Tibial nerve (tissue), 4 donors: ENCODE results near the gene PLS3.

Source experiments
- EP300 ChIP-seq, 2 donors: sonication (generic); formaldehyde crosslinking; IDR thresholded peaks; one replicate each; pipeline ENCODE4 v1.6.1; 2017; ENCODE audit warnings: antibody characterized with exemption in 2 of 2, mild to moderate bottlenecking in 1 of 2
- POLR2A ChIP-seq, 2 donors: fragments of 450-650 bp; IDR thresholded peaks; one replicate each; pipeline ENCODE4 v1.6.1; 2017; ENCODE audit warnings: antibody characterized with exemption in 2 of 2, mild to moderate bottlenecking in 2 of 2, moderate library complexity in 2 of 2
- TF ChIP-seq, protein P1 (sequence below), 5 experiments: fragments of 200-600 bp in 3 of 5; fragments of 450-650 bp in 2 of 5; sonication (generic) in 3 of 5; IDR thresholded peaks; one replicate each; pipeline ENCODE4 v1.5.1; 2016 to 2019; ENCODE audit warnings: antibody characterized with exemption in 5 of 5, mild to moderate bottlenecking in 3 of 5, moderate library complexity in 2 of 5

DNA sequence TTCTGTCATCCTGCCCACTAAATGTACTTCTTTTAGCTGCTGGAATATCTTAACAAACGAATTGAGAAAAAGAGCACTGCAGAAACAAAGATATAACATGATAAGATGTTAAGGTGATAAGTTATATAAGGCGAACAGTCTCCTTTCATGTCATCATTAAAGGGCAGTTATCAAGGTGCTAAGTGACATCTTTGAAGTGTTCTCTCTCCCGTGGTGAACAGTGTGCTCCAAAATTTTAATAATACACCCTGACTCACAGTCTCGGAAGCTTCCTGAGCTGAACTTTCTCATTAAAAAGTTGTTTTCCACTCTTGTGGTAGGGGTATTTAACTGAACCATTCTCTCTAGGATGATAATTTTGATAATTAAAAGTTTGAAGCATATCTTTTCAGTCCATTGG, 61.6 kb downstream of the PLS3 start:
- no peak for TF ChIP-seq POLR2A (IDR thresholded peaks at IDR 0.05)
- no peak for TF ChIP-seq EP300 (IDR thresholded peaks at IDR 0.05)
- TF ChIP-seq, protein P1, sequence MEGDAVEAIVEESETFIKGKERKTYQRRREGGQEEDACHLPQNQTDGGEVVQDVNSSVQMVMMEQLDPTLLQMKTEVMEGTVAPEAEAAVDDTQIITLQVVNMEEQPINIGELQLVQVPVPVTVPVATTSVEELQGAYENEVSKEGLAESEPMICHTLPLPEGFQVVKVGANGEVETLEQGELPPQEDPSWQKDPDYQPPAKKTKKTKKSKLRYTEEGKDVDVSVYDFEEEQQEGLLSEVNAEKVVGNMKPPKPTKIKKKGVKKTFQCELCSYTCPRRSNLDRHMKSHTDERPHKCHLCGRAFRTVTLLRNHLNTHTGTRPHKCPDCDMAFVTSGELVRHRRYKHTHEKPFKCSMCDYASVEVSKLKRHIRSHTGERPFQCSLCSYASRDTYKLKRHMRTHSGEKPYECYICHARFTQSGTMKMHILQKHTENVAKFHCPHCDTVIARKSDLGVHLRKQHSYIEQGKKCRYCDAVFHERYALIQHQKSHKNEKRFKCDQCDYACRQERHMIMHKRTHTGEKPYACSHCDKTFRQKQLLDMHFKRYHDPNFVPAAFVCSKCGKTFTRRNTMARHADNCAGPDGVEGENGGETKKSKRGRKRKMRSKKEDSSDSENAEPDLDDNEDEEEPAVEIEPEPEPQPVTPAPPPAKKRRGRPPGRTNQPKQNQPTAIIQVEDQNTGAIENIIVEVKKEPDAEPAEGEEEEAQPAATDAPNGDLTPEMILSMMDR (IDR thresholded peaks at IDR 0.05): no peak
